Measurements from ENCODE around the gene MSANTD4. TPM values are rescaled to one million over a fixed set of nuclear protein-coding genes. Genes with fewer than 3 reads are reported as not detected.

MSANTD4 gene
- total and polyA plus RNA-seq, 2 donors (not counting 3 experiments of a cell fraction or from before 2014, with no cell fraction given) = 3.9 to 15.0 TPM

DNA sequence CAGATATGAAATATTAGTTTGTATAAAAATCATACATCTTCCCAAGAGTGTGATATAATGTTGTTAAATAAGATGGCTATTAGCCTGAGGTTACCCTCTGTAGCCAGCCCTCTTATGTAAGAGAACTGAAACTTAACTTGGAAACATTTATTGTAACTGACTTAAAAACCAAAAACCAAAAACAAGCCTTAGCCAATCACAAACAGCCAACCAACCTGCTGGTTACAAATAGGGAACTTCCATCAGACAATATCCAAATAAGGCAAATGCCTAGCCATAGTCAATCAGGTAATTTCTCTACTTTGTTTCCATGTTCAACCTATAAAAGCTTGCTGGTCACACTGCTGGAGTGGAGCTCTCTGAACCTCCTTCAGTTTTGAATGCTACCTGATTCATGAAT, 41.0 kb upstream of the MSANTD4 start:
- FAIRE-seq (no peak), DNase-seq (ENCODE audit: low read depth, low spot score) (no peak)
- TF ChIP-seq, protein P1, sequence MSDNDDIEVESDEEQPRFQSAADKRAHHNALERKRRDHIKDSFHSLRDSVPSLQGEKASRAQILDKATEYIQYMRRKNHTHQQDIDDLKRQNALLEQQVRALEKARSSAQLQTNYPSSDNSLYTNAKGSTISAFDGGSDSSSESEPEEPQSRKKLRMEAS (IDR thresholded peaks at IDR 0.05; ENCODE audit: insufficient read depth, insufficient read length) = no peak
- H3K4me1 ChIP-seq (ENCODE audit: control insufficient read depth, extremely low read depth, insufficient read depth, low read length) = no peaks in the 10 kb centered on the region
- POLR2A ChIA-PET = no interaction called here
- no peak overlapping the region for H3K4me3 ChIP-seq (replicated peaks in 1 of 3; ENCODE audit: insufficient read depth in 1 of 3, low read depth in 1 of 3, low read length in 3 of 3)
- no peaks in the 10 kb centered on the region for H3K9me1 ChIP-seq (replicated peaks; ENCODE audit: control insufficient read depth, extremely low read depth, insufficient read depth, low read length)
- no peak overlapping the region for H3K9ac ChIP-seq (replicated peaks; ENCODE audit: extremely low read depth, insufficient read depth, low read length)
- no peak overlapping the region for H3K27ac ChIP-seq (ENCODE audit: insufficient read depth, low read depth, low read length)
- H3K36me3 ChIP-seq (ENCODE audit: control insufficient read depth in 2 of 2, extremely low read depth in 1 of 2, insufficient read depth in 2 of 2, low read length in 2 of 2) = no peaks in the 10 kb centered on the region
- no TSS peak for BruUV-seq (replicated peaks)
- no peak overlapping the region for H2AFZ ChIP-seq (ENCODE audit: low read depth, low read length)
- no peaks in the 10 kb centered on the region for H3K27me3 ChIP-seq (ENCODE audit: control insufficient read depth in 2 of 2, insufficient read depth in 2 of 2, low read length in 2 of 2)
- dilution Hi-C loops (cut with MboI; ENCODE audit: extremely low pct_ligation_motif_present, low sequenced_read_pairs) = no loop called here
- CTCF ChIA-PET = no interaction called here
- H3K9me3 ChIP-seq (replicated peaks; ENCODE audit: control insufficient read depth, insufficient read depth, low read length) = no peaks in the 10 kb centered on the region
- H3K4me2 ChIP-seq (ENCODE audit: insufficient read depth, low read length) = no peak overlapping the region
- intact Hi-C loops (cut with micrococcal nuclease) = no loop called here
- H4K20me1 ChIP-seq (replicated peaks; ENCODE audit: control insufficient read depth, extremely low read depth, insufficient read depth, low read length) = no peaks in the 10 kb centered on the region
- no peaks in the 10 kb centered on the region for H3K79me2 ChIP-seq (ENCODE audit: control insufficient read depth, insufficient read depth, low read length)

DNA sequence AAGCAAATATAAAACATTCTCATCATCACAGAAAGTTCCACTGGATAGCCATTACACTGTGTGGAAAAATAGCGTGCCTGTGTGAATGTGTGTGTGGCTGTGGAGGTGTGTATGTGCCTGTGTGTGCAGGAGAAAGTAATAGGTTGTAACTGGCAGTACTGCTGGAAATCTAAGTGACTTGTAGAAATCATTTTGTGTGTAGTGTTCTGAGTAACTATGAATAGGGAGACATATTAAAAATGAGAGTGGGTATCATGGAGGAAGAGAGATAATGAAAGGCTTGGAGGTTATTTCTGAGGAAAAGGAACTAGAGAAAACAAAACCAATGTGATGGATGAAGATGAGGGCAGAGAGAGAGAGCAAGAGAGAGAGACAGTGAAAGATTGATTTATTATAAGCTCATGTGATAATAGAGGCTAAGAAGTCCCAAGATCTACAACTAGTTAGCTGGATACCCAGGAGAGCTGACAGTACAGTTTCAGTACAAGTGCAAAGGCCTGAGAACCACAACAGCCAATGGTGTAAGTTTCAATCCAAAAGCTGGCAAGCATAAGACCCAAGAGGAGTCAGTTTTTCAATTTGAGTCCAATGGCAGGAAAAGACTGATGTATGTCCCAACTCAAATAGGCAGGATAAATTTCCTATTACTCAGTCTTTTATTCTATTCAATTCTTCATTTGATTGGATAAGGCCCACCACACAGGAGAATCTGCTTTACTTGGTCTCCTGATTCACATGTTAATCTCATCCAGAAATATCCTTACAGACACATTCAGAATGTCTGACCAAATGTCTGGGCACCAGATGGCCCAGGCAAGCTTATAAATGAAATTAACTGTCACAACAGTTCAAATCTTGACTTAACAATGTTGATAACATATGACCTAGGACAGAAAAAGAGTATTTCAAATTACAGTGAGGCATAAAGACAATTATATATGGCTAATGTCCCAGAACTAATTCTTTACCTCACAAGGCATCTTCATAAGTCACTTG, 40.2 kb upstream of the MSANTD4 start:
- H3K4me1 ChIP-seq (ENCODE audit: control insufficient read depth, extremely low read depth, insufficient read depth, low read length) = no peaks in the 10 kb centered on the region
- H3K4me2 ChIP-seq (ENCODE audit: insufficient read depth, low read length) = no peak overlapping the region
- no peak overlapping the region for H3K9ac ChIP-seq (replicated peaks; ENCODE audit: extremely low read depth, insufficient read depth, low read length)
- no peaks in the 10 kb centered on the region for H3K27me3 ChIP-seq (ENCODE audit: control insufficient read depth in 2 of 2, insufficient read depth in 2 of 2, low read length in 2 of 2)
- H4K20me1 ChIP-seq (replicated peaks; ENCODE audit: control insufficient read depth, extremely low read depth, insufficient read depth, low read length) = no peaks in the 10 kb centered on the region
- ChIA-PET CTCF (interaction anchor here (1.5 kb wide), 1 partner anchor 15 kb away, joined by 5 read pairs; the partner anchor contains the start of genes AASDHPPT and KBTBD3), POLR2A (interaction anchor here (0.6 kb wide), 1 partner anchor 11 kb away, joined by 4 read pairs; no protein-coding TSS in a partner anchor)
- H3K27ac ChIP-seq (ENCODE audit: insufficient read depth, low read depth, low read length) = no peak overlapping the region
- DNase-seq (ENCODE audit: low read depth, low spot score) (no peak), FAIRE-seq (no peak)
- TF ChIP-seq, protein P2, sequence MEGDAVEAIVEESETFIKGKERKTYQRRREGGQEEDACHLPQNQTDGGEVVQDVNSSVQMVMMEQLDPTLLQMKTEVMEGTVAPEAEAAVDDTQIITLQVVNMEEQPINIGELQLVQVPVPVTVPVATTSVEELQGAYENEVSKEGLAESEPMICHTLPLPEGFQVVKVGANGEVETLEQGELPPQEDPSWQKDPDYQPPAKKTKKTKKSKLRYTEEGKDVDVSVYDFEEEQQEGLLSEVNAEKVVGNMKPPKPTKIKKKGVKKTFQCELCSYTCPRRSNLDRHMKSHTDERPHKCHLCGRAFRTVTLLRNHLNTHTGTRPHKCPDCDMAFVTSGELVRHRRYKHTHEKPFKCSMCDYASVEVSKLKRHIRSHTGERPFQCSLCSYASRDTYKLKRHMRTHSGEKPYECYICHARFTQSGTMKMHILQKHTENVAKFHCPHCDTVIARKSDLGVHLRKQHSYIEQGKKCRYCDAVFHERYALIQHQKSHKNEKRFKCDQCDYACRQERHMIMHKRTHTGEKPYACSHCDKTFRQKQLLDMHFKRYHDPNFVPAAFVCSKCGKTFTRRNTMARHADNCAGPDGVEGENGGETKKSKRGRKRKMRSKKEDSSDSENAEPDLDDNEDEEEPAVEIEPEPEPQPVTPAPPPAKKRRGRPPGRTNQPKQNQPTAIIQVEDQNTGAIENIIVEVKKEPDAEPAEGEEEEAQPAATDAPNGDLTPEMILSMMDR (IDR thresholded peaks at IDR 0.05; ENCODE audit: extremely low read depth in 1 of 2, insufficient read depth in 1 of 2, low read depth in 1 of 2, low read length in 2 of 2) = no peak
- TF ChIP-seq JUN (IDR thresholded peaks at IDR 0.05; ENCODE audit: borderline replicate concordance, insufficient read depth, insufficient read length, low read depth) (no peak), GATA2 (IDR thresholded peaks at IDR 0.05; ENCODE audit: insufficient read depth, insufficient read length, low read depth, low read length) (no peak), MYC (IDR thresholded peaks at IDR 0.05; ENCODE audit: low read depth, low read length) (no peak), FOS (IDR thresholded peaks at IDR 0.05; ENCODE audit: borderline replicate concordance, insufficient read depth, low read length) (no peak), POLR2A (IDR thresholded peaks at IDR 0.05; ENCODE audit: low read depth, low read length) (no peak), EZH2 (IDR thresholded peaks at IDR 0.05; ENCODE audit: borderline replicate concordance, low read depth, low read length, severe bottlenecking) (no peak), POLR2AphosphoS5 (IDR thresholded peaks at IDR 0.05; ENCODE audit: insufficient read depth, low read depth, low read length) (no peak)
- TF ChIP-seq, protein P1 (IDR thresholded peaks at IDR 0.05; ENCODE audit: insufficient read depth, insufficient read length) = no peak
- H3K36me3 ChIP-seq (ENCODE audit: control insufficient read depth in 2 of 2, extremely low read depth in 1 of 2, insufficient read depth in 2 of 2, low read length in 2 of 2) = no peaks in the 10 kb centered on the region
- H3K4me3 ChIP-seq (replicated peaks in 1 of 3; ENCODE audit: insufficient read depth in 1 of 3, low read depth in 1 of 3, low read length in 3 of 3) = no peak overlapping the region
- dilution Hi-C loops (cut with MboI; ENCODE audit: extremely low pct_ligation_motif_present, low sequenced_read_pairs) = no loop called here
- BruUV-seq (replicated peaks) = no TSS peak
- H3K9me3 ChIP-seq (replicated peaks; ENCODE audit: control insufficient read depth, insufficient read depth, low read length) = no peaks in the 10 kb centered on the region
- H3K9me1 ChIP-seq (replicated peaks; ENCODE audit: control insufficient read depth, extremely low read depth, insufficient read depth, low read length) = no peaks in the 10 kb centered on the region
- H2AFZ ChIP-seq (ENCODE audit: low read depth, low read length) = no peak overlapping the region
- no peaks in the 10 kb centered on the region for H3K79me2 ChIP-seq (ENCODE audit: control insufficient read depth, insufficient read depth, low read length)
- intact Hi-C loops (cut with micrococcal nuclease) = no loop called here

Data from endothelial cell of umbilical vein (primary cell).